H1 (cell line): ENCODE results near the gene ASIC1. TPM values are rescaled to one million over a fixed set of nuclear protein-coding genes. Genes with fewer than 3 reads are reported as not detected.

ENCODE experiments used
- POLR2A ChIP-seq, 2 experiments: IDR thresholded peaks; 1 replicate in 1 of 2; 2 replicates in 1 of 2; pipeline ENCODE4 v1.6.1; 2011; ENCODE audit warnings: low read depth in 2 of 2, low read length in 2 of 2, mild to moderate bottlenecking in 2 of 2; ENCODE audit errors: control extremely low read depth in 1 of 2
- POU5F1 ChIP-seq: IDR thresholded peaks from 2 replicates; pipeline ENCODE4 v1.6.1; 2011; ENCODE audit warnings: low read depth, mild to moderate bottlenecking, low read length, moderate library complexity
- TEAD4 ChIP-seq: IDR thresholded peaks from 2 replicates; pipeline ENCODE4 v1.6.1; 2012; ENCODE audit warnings: low read depth, low read length, inconsistent platforms, mixed read lengths
- polyA plus RNA-seq, 7 experiments: library from polyadenylated mRNA; depleted of rRNA in 3 of 7; stranded (reverse) in 5 of 7; unstranded in 2 of 7; fragments of >200 nt in 5 of 7; fragments of 200-250 nt in 2 of 7; gene quantifications; 1 replicate in 5 of 7; 2 replicates in 1 of 7; 4 replicates in 1 of 7; pipeline versions ENCODE4 v1.2.1 to v1.2.3, GENCODE V29; 2011 to 2013; ENCODE audit warnings: missing spikeins in 2 of 7, mixed read lengths in 2 of 7
- total RNA-seq: library from RNA; stranded (reverse); fragmentation: NEBNext Ultra II Directional; extraction: Animal tissue kit (Norgen Biotek cat#: 25700); gene quantifications from 2 replicates; pipeline ENCODE4 v1.2.1, GENCODE V29; 2021

ASIC1 gene
- total and polyA plus RNA-seq, 2 of the 8 experiments (the other 6 are each of a cell fraction or from before 2014, with no cell fraction given): 2.4 to 4.4 TPM

- no peak for TF ChIP-seq POU5F1
- TF ChIP-seq TEAD4: no peak
- no peak for TF ChIP-seq POLR2A (IDR thresholded peaks at IDR 0.05; ENCODE audit: control extremely low read depth in 1 of 2, low read depth in 2 of 2, low read length in 2 of 2)
Measured at GRCh38 chr12:50073712-50074111, 16.3 kb downstream of the ASIC1 start (continued).
